Esophagus muscularis mucosa (tissue), 4 donors: ENCODE results near the gene AIFM3. TPM values are rescaled to one million over a fixed set of nuclear protein-coding genes. Genes with fewer than 3 reads are reported as not detected.
"Not testable (repeated sequence)": the region's sequence is repeated elsewhere in the genome, so short reads cannot be mapped to it uniquely, and the experiment has no call there.

Experiments
- DNase-seq: peaks from one replicate; pipeline ENCODE4 v3.0.0-alpha.2; 2017; ENCODE audit errors: extremely low spot score
- H3K27ac ChIP-seq, 4 donors: fragments of 200-600 bp; sonication (generic); replicated peaks in 1 of 4; 1 replicate in 3 of 4; 2 replicates in 1 of 4; pipeline ENCODE4 v1.5.1; 2016 to 2019; ENCODE audit warnings: mild to moderate bottlenecking in 1 of 4
- H3K27me3 ChIP-seq, 4 donors: fragments of 200-600 bp; sonication (generic); one replicate each; pipeline versions ENCODE4 v1.5.1 to v1.6.0; 2016 to 2019
- H3K36me3 ChIP-seq, 4 donors: fragments of 200-600 bp; sonication (generic); one replicate each; pipeline ENCODE4 v1.5.1; 2016 to 2019
- H3K4me1 ChIP-seq, 4 donors: fragments of 200-600 bp; sonication (generic); one replicate each; pipeline ENCODE4 v1.5.1; 2016 to 2019
- H3K4me3 ChIP-seq, 4 donors: fragments of 200-600 bp; sonication (generic); 1 replicate in 2 of 4; 2 replicates in 2 of 4; pipeline ENCODE4 v1.5.1; 2016 to 2019; ENCODE audit warnings: mild to moderate bottlenecking in 4 of 4, moderate library complexity in 1 of 4
- H3K9me3 ChIP-seq, 4 donors: fragments of 200-600 bp; sonication (generic); 1 replicate in 3 of 4; 2 replicates in 1 of 4; pipeline ENCODE4 v1.5.1; 2016 to 2019
- CTCF ChIP-seq, 3 experiments: fragments of 200-600 bp in 2 of 3; fragments of 450-650 bp in 1 of 3; sonication (generic) in 2 of 3; IDR thresholded peaks; one replicate each; pipeline ENCODE4 v1.5.1; 2017 to 2019; ENCODE audit warnings: antibody characterized with exemption in 3 of 3, mild to moderate bottlenecking in 2 of 3, moderate library complexity in 1 of 3
- EP300 ChIP-seq: sonication (generic); formaldehyde crosslinking; IDR thresholded peaks from one replicate; pipeline ENCODE4 v1.6.1; 2017; ENCODE audit warnings: antibody characterized with exemption
- POLR2A ChIP-seq: fragments of 450-650 bp; IDR thresholded peaks from one replicate; pipeline ENCODE4 v1.6.1; 2017; ENCODE audit warnings: antibody characterized with exemption, moderate library complexity, mild to moderate bottlenecking, low read depth
- POLR2AphosphoS5 ChIP-seq, 2 donors: sonication (generic); formaldehyde crosslinking; IDR thresholded peaks; one replicate each; pipeline ENCODE4 v1.6.1; 2017; ENCODE audit warnings: antibody characterized with exemption in 2 of 2
- WGBS: methylation state at CpG from one replicate; pipeline ENCODE4 v1.1.5; 2018; 5-methylcytosine and 5-hydroxymethylcytosine counted together
- intact Hi-C: fragments of 100-400 bp; cut with DNase I; formaldehyde crosslinking; loops from one replicate; pipeline ENCODE4 v1.15.1; 2023
- total RNA-seq, 4 donors: library from RNA; depleted of rRNA; stranded (reverse); fragments of >200 nt; gene quantifications; one replicate each; pipeline versions ENCODE4 v1.1.0 to v1.2.1, GENCODE V29; 2016

The AIFM3 gene
- total RNA-seq, 4 donors from 2014 or later, result 0.92 to 1.7 (median 1.4) TPM

DNA sequence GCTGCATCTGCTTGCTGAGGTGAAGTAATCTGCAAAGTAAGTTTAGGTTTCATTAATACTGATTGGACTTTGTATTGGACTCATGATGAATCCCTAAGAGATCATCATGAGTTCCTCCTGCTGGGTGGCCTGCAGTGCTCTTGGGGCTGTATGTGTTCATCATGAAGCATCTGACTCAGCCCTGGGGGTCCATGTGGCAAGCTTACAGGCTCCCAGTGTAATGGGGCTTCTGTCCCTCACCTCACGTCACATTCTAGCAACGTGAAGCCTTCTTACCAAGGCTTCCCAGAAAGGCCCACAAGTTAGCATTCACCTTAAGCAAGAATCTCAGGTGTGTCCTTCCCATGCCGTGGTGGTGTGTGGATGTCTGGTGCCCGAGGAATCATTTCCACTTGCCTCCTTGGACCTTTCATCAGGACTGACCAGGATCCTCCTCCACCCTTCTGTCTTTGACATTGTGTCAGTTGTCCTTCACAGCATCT is 26.1 kb upstream of the AIFM3 start:
- DNase-seq, result no peak
- Histone ChIP-seq H3K9me3 (no peaks in the 10 kb centered on the region), H3K27me3 (no peaks in the 10 kb centered on the region), H3K27ac (peak overlapping the region in 1 of 4 donors; percentile 1), H3K4me1 (peaks cover 42 to 90% (median 73%) of the 10 kb centered on the region in 4 donors), H3K4me3 (no peak overlapping the region), H3K36me3 (peaks cover 0 to 15% (median 12%) of the 10 kb centered on the region in 4 donors)
- WGBS, result 90% methylated on average over 4 of the region's 4 CpGs
- TF ChIP-seq EP300, result no peak
- TF ChIP-seq POLR2A, result no peak
- no peak for TF ChIP-seq POLR2AphosphoS5 (IDR thresholded peaks at IDR 0.05)
- TF ChIP-seq CTCF (IDR thresholded peaks at IDR 0.05), result no peak
- intact Hi-C loops, result no loop called here

- H3K27me3 ChIP-seq, H3K9me3 ChIP-seq, H3K36me3 ChIP-seq, H3K27ac ChIP-seq, DNase-seq, intact Hi-C loops, H3K4me3 ChIP-seq: not testable (repeated sequence)
- peaks cover 42 to 89% (median 62%) of the 10 kb centered on the region in 4 donors for H3K4me1 ChIP-seq
- 83% methylated on average over 7 of the region's 7 CpGs for WGBS
Measured at GRCh38 chr22:20942203-20942902, 24.7 kb upstream of the AIFM3 start.

- Histone ChIP-seq H3K9me3 (no peaks in the 10 kb centered on the region), H3K27me3 (no peaks in the 10 kb centered on the region), H3K27ac (no peak overlapping the region), H3K4me1 (peaks cover 33 to 84% (median 53%) of the 10 kb centered on the region in 4 donors), H3K4me3 (no peak overlapping the region), H3K36me3 (no peaks in the 10 kb centered on the region)
- no peak for DNase-seq
- no peak for TF ChIP-seq CTCF (IDR thresholded peaks at IDR 0.05)
- no peak for TF ChIP-seq EP300
- no peak for TF ChIP-seq POLR2AphosphoS5 (IDR thresholded peaks at IDR 0.05)
- TF ChIP-seq POLR2A, result no peak
- intact Hi-C loops, result no loop called here
- 96% methylated on average over 8 of the region's 8 CpGs for WGBS
Measured at GRCh38 chr22:20943104-20943933, 23.7 kb upstream of the AIFM3 start.

GRCh38 chr22:20944042-20944441 is 23.0 kb upstream of the AIFM3 start:
- Histone ChIP-seq H3K4me1 (peaks cover 30 to 76% (median 49%) of the 10 kb centered on the region in 4 donors), H3K36me3 (peaks cover 0 to 2% (median 0%) of the 10 kb centered on the region in 4 donors), H3K4me3 (no peak overlapping the region), H3K27ac (no peak overlapping the region), H3K27me3 (no peaks in the 10 kb centered on the region), H3K9me3 (no peaks in the 10 kb centered on the region)
- no peak for TF ChIP-seq POLR2AphosphoS5 (IDR thresholded peaks at IDR 0.05)
- no peak for TF ChIP-seq CTCF (IDR thresholded peaks at IDR 0.05)
- no peak for TF ChIP-seq POLR2A
- no peak for TF ChIP-seq EP300
- no peak for DNase-seq
- 16% methylated on average over 1 of the region's 1 CpG for WGBS
- intact Hi-C loops, result no loop called here

DNA sequence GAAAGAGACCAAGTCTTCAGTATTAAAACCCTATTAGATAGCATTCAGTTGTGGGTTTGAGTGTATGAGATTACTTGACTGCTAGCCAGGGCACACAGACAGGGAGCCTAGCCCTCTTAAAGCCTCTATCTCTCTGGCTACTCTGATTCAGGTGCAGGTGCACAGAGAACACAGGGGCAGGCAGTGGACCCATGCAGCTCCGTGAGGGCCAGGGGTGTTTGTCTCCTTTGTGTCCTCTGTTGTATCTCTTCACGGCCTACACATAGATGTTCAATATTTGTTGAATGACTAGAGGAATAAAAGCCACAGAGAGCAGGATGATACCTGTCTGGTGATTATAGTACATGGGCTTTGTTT is 21.5 kb upstream of the AIFM3 start:
- 82% methylated on average over 2 of the region's 2 CpGs for WGBS
- H3K4me1 ChIP-seq, result peaks cover 18 to 63% (median 37%) of the 10 kb centered on the region in 4 donors
- no peaks in the 10 kb centered on the region for H3K9me3 ChIP-seq
- TF ChIP-seq POLR2A, result no peak
- no peak for TF ChIP-seq EP300
- peaks cover 3 to 17% (median 13%) of the 10 kb centered on the region in 4 donors for H3K36me3 ChIP-seq
- H3K27me3 ChIP-seq, result no peaks in the 10 kb centered on the region
- no peak for DNase-seq
- intact Hi-C loops, result no loop called here
- H3K27ac ChIP-seq, result no peak overlapping the region
- no peak overlapping the region for H3K4me3 ChIP-seq
